Left lung (tissue), 10 donors: Measurements from ENCODE around the gene FHL1. TPM values are rescaled to one million over a fixed set of nuclear protein-coding genes. Genes with fewer than 3 reads are reported as not detected.

Experiments used
- ATAC-seq: fragments of 200-7000 bp; cut with Tn5 transposase; one replicate; pipeline ENCODE4 v1.9.1; 2020; ENCODE audit warnings: moderate library complexity
- DNase-seq, 4 donors: peaks; one replicate each; pipeline ENCODE4 v3.0.0-alpha.2; 2013 to 2020
- H3K27ac ChIP-seq, 2 donors: fragments of 200-600 bp; sonication (generic) in 1 of 2; one replicate each; pipeline versions ENCODE4 v1.5.0 to v1.8.0; 2020 to 2021
- H3K27me3 ChIP-seq, 2 donors: fragments of 200-600 bp; sonication (generic) in 1 of 2; one replicate each; pipeline versions ENCODE4 v1.5.0 to v1.8.0; 2020 to 2021
- H3K36me3 ChIP-seq, 2 donors: fragments of 200-600 bp; sonication (generic) in 1 of 2; one replicate each; pipeline versions ENCODE4 v1.5.0 to v1.8.0; 2020 to 2021
- H3K4me1 ChIP-seq, 2 donors: fragments of 200-600 bp; one replicate each; pipeline ENCODE4 v1.8.0; 2021
- H3K4me3 ChIP-seq, 2 donors: fragments of 200-600 bp; sonication (generic) in 1 of 2; one replicate each; pipeline versions ENCODE4 v1.5.0 to v1.8.0; 2020 to 2021; ENCODE audit warnings: mild to moderate bottlenecking in 1 of 2
- H3K9me3 ChIP-seq, 2 donors: fragments of 200-600 bp; sonication (generic) in 1 of 2; one replicate each; pipeline versions ENCODE4 v1.5.0 to v1.8.0; 2020 to 2021
- CTCF ChIP-seq, 2 donors: fragments of 200-600 bp; sonication (generic) in 1 of 2; IDR thresholded peaks; one replicate each; pipeline versions ENCODE4 v1.5.0 to v1.8.0; 2021; ENCODE audit warnings: antibody characterized with exemption in 2 of 2
- intact Hi-C, 2 donors: fragments of 100-400 bp; cut with DNase I; formaldehyde crosslinking; loops; one replicate each; pipeline versions ENCODE4 v1.11.2 to v1.14.2; 2022
- polyA plus RNA-seq, 6 donors: library from polyadenylated mRNA; unstranded; fragments of 120-200 nt; gene quantifications; one replicate each; pipeline ENCODE4 v1.2.1, GENCODE V29; 2013; ENCODE audit not compliant: insufficient read length in 6 of 6
- total RNA-seq, 2 donors: library from RNA; stranded (reverse); fragmentation: NEBNext Ultra II Directional; extraction: Animal tissue kit (Norgen Biotek cat#: 25700); gene quantifications; one replicate each; pipeline ENCODE4 v1.2.1, GENCODE V29; 2021
- donor health status: DM: no; HTN: yes; CAD: no.
- donor health status: DM: no; HTN: no; CAD: no.

FHL1 gene
- total and polyA plus RNA-seq, 8 donors = 118 to 276 (median 249) TPM

- DNase-seq (no peak), ATAC-seq (no peak)
- H3K27ac ChIP-seq = no peak overlapping the region
- H3K27me3 ChIP-seq = no peaks in the 10 kb centered on the region
- intact Hi-C loops = no loop called here
- no peak overlapping the region for H3K4me3 ChIP-seq
- TF ChIP-seq CTCF (IDR thresholded peaks at IDR 0.05) = no peak
- H3K4me1 ChIP-seq = no peaks in the 10 kb centered on the region
- H3K9me3 ChIP-seq = no peaks in the 10 kb centered on the region
- H3K36me3 ChIP-seq = no peaks in the 10 kb centered on the region
These were observed 7.7 kb downstream of the FHL1 start for GRCh38 chrX:136154998-136155397.

- peak overlapping the region in 1 of 2 donors; percentile 26 for H3K27ac ChIP-seq
- DNase-seq (no peak), ATAC-seq (no peak)
- no peaks in the 10 kb centered on the region for H3K27me3 ChIP-seq
- H3K9me3 ChIP-seq = no peaks in the 10 kb centered on the region
- no peaks in the 10 kb centered on the region for H3K36me3 ChIP-seq
- no peaks in the 10 kb centered on the region for H3K4me1 ChIP-seq
- intact Hi-C loops = no loop called here
- no peak overlapping the region for H3K4me3 ChIP-seq
- no peak for TF ChIP-seq CTCF (IDR thresholded peaks at IDR 0.05)
These were observed 9.3 kb downstream of the FHL1 start for GRCh38 chrX:136156560-136157117.

- Histone ChIP-seq H3K9me3 (no peaks in the 10 kb centered on the region), H3K27me3 (no peaks in the 10 kb centered on the region), H3K4me3 (no peak overlapping the region), H3K36me3 (no peaks in the 10 kb centered on the region), H3K27ac (no peak overlapping the region), H3K4me1 (no peaks in the 10 kb centered on the region)
- no peak for TF ChIP-seq CTCF (IDR thresholded peaks at IDR 0.05)
- DNase-seq = peak in 1 of 4 donors; percentile 57
- intact Hi-C loops = no loop called here
- no peak for ATAC-seq
These were observed 9.9 kb downstream of the FHL1 start for GRCh38 chrX:136157187-136157586.

GRCh38 chrX:136158685-136159084 lies 11.4 kb downstream of the FHL1 start:
- no peaks in the 10 kb centered on the region for H3K36me3 ChIP-seq
- no peak overlapping the region for H3K27ac ChIP-seq
- no peak for ATAC-seq
- H3K4me1 ChIP-seq = no peaks in the 10 kb centered on the region
- H3K4me3 ChIP-seq = no peak overlapping the region
- no peak for DNase-seq
- H3K27me3 ChIP-seq = no peaks in the 10 kb centered on the region
- no peak for TF ChIP-seq CTCF (IDR thresholded peaks at IDR 0.05)
- H3K9me3 ChIP-seq = no peaks in the 10 kb centered on the region
- intact Hi-C loops = no loop called here

GRCh38 chrX:136159611-136160025 lies 12.3 kb downstream of the FHL1 start:
- Histone ChIP-seq H3K4me3 (no peak overlapping the region), H3K9me3 (no peaks in the 10 kb centered on the region), H3K27me3 (no peaks in the 10 kb centered on the region), H3K36me3 (no peaks in the 10 kb centered on the region), H3K4me1 (no peaks in the 10 kb centered on the region), H3K27ac (no peak overlapping the region)
- TF ChIP-seq CTCF (IDR thresholded peaks at IDR 0.05) = no peak
- intact Hi-C loops = no loop called here
- DNase-seq (no peak), ATAC-seq (no peak)
